ENCODE measurements around the gene ARHGAP19. TPM values are rescaled to one million over a fixed set of nuclear protein-coding genes. Genes with fewer than 3 reads are reported as not detected.
A peak's percentile ranks its signal among the peaks of the same experiment; 100 is the strongest.
"Not testable (repeated sequence)": the region's sequence is repeated elsewhere in the genome, so short reads cannot be mapped to it uniquely, and the experiment has no call there.

Gene ARHGAP19
- polyA plus RNA-seq, 3 donors, result 8.3 to 10.6 (median 10.2) TPM

GRCh38 chr10:97291357-97292096, 910 bp downstream of the ARHGAP19 start:
- peak overlapping the region; percentile 96 for H2AFZ ChIP-seq (ENCODE audit: insufficient read depth, low read depth, low read length, poor library complexity, severe bottlenecking)
- peaks cover 54% of the 10 kb centered on the region for H3K79me2 ChIP-seq (ENCODE audit: insufficient read depth, low read length)

GRCh38 chr10:97290576-97291356, 1.7 kb downstream of the ARHGAP19 start:
- not testable (repeated sequence) for H3K9me3 Mint-ChIP-seq; H3K4me3 ChIP-seq (replicated peaks in 1 of 3; ENCODE audit: low read depth in 2 of 3, low read length in 3 of 3); H3K9me3 ChIP-seq (replicated peaks in 1 of 2; ENCODE audit: control insufficient read depth in 1 of 2, insufficient read depth in 1 of 2, low read length in 2 of 2); DNase-seq; H2AFZ ChIP-seq (ENCODE audit: insufficient read depth, low read depth, low read length, poor library complexity, severe bottlenecking); H3K36me3 ChIP-seq (replicated peaks in 1 of 2; ENCODE audit: control insufficient read depth in 1 of 2, insufficient read depth in 2 of 2, low read length in 2 of 2); H3K4me2 ChIP-seq (replicated peaks; ENCODE audit: extremely low read depth, low read length, poor library complexity, severe bottlenecking); H3K9ac ChIP-seq (ENCODE audit: insufficient read depth, low read length, poor library complexity, severe bottlenecking); H3K27me3 ChIP-seq (ENCODE audit: control insufficient read depth in 2 of 2, insufficient read depth in 2 of 2, low read length in 2 of 2); H3K27ac ChIP-seq (ENCODE audit: low read depth in 1 of 2, low read length in 2 of 2); H3K4me3 Mint-ChIP-seq; H4K20me1 ChIP-seq (ENCODE audit: insufficient read depth, low read length); H3K27me3 Mint-ChIP-seq (ENCODE audit: low read depth in 3 of 3)
- H3K4me1 ChIP-seq (ENCODE audit: control insufficient read depth in 1 of 2, insufficient read depth in 2 of 2, low read length in 2 of 2), result peaks cover 12 to 13% of the 10 kb centered on the region in 2 donors
- 98% methylated on average over 8 of the region's 17 CpGs for WGBS (ENCODE audit: insufficient coverage)
- intact Hi-C loops (cut with micrococcal nuclease), result loop anchor here in 1 of 2 donors (5.0 kb wide), 1 partner anchor 42 kb away; the partner anchor contains the start of gene FRAT2
- H3K27ac Mint-ChIP-seq, result peak overlapping the region in 1 of 7 donors; percentile 79
- peaks cover 28% of the 10 kb centered on the region for H3K4me1 Mint-ChIP-seq
- peaks cover 61% of the 10 kb centered on the region for H3K79me2 ChIP-seq (ENCODE audit: insufficient read depth, low read length)
- peaks cover 10 to 28% of the 10 kb centered on the region in 2 donors for H3K36me3 Mint-ChIP-seq

More at GRCh38 chr10:97291357-97292096, 910 bp downstream of the ARHGAP19 start:
- Mint-ChIP-seq H3K4me3 (peak overlapping the region; percentile 89 to 96), H3K27ac (peak overlapping the region; percentile 86 to 94 (median 92)), H3K27me3 (ENCODE audit: low read depth in 3 of 3) (peaks cover 1 to 2% (median 2%) of the 10 kb centered on the region in 3 donors), H3K36me3 (peaks cover 7 to 25% of the 10 kb centered on the region in 2 donors), H3K9me3 (no peaks in the 10 kb centered on the region), H3K4me1 (peaks cover 22% of the 10 kb centered on the region)
- H3K4me2 ChIP-seq (replicated peaks; ENCODE audit: extremely low read depth, low read length, poor library complexity, severe bottlenecking), result peak overlapping the region; percentile 83
- H3K4me3 ChIP-seq (replicated peaks in 1 of 3; ENCODE audit: low read depth in 2 of 3, low read length in 3 of 3), result peak overlapping the region; percentile 72 to 96 (median 92)
- intact Hi-C loops (cut with micrococcal nuclease), result loop anchor here (2.0 to 5.0 kb wide), 3 partner anchors 27 to 41 kb away; partner anchors contain the start of genes FRAT1 (in 1 of the 2) and FRAT2 (in 1 of the 2)
- no peak for TF ChIP-seq CTCF (IDR thresholded peaks at IDR 0.05)
- no peaks in the 10 kb centered on the region for H3K27me3 ChIP-seq (ENCODE audit: control insufficient read depth in 2 of 2, insufficient read depth in 2 of 2, low read length in 2 of 2)
- peak overlapping the region; percentile 78 for H3K9ac ChIP-seq (ENCODE audit: insufficient read depth, low read length, poor library complexity, severe bottlenecking)
- DNase-seq, result no peak
- H3K4me1 ChIP-seq (ENCODE audit: control insufficient read depth in 1 of 2, insufficient read depth in 2 of 2, low read length in 2 of 2), result peaks cover 11 to 12% of the 10 kb centered on the region in 2 donors
- no peaks in the 10 kb centered on the region for H3K9me3 ChIP-seq (replicated peaks in 1 of 2; ENCODE audit: control insufficient read depth in 1 of 2, insufficient read depth in 1 of 2, low read length in 2 of 2)
- no peaks in the 10 kb centered on the region for H4K20me1 ChIP-seq (ENCODE audit: insufficient read depth, low read length)
- 78% methylated on average over 17 of the region's 25 CpGs for WGBS (ENCODE audit: insufficient coverage)
- H3K27ac ChIP-seq (ENCODE audit: low read depth in 1 of 2, low read length in 2 of 2), result peak overlapping the region; percentile 77 to 85
- peaks cover 8% of the 10 kb centered on the region in 2 donors for H3K36me3 ChIP-seq (replicated peaks in 1 of 2; ENCODE audit: control insufficient read depth in 1 of 2, insufficient read depth in 2 of 2, low read length in 2 of 2)

GRCh38 chr10:97290076-97290475, 2.4 kb downstream of the ARHGAP19 start:
- not testable (repeated sequence) for H2AFZ ChIP-seq (ENCODE audit: insufficient read depth, low read depth, low read length, poor library complexity, severe bottlenecking); H3K9me3 Mint-ChIP-seq; H3K27me3 Mint-ChIP-seq (ENCODE audit: low read depth in 3 of 3); H3K4me2 ChIP-seq (replicated peaks; ENCODE audit: extremely low read depth, low read length, poor library complexity, severe bottlenecking); H3K9me3 ChIP-seq (replicated peaks in 1 of 2; ENCODE audit: control insufficient read depth in 1 of 2, insufficient read depth in 1 of 2, low read length in 2 of 2); H3K4me3 Mint-ChIP-seq; H3K36me3 ChIP-seq (replicated peaks in 1 of 2; ENCODE audit: control insufficient read depth in 1 of 2, insufficient read depth in 2 of 2, low read length in 2 of 2); H3K27me3 ChIP-seq (ENCODE audit: control insufficient read depth in 2 of 2, insufficient read depth in 2 of 2, low read length in 2 of 2); H4K20me1 ChIP-seq (ENCODE audit: insufficient read depth, low read length); DNase-seq; H3K9ac ChIP-seq (ENCODE audit: insufficient read depth, low read length, poor library complexity, severe bottlenecking); H3K27ac ChIP-seq (ENCODE audit: low read depth in 1 of 2, low read length in 2 of 2); H3K4me3 ChIP-seq (replicated peaks in 1 of 3; ENCODE audit: low read depth in 2 of 3, low read length in 3 of 3)
- 99% methylated on average over 12 of the region's 13 CpGs for WGBS (ENCODE audit: insufficient coverage)
- H3K27ac Mint-ChIP-seq, result peak overlapping the region in 3 of 7 donors; percentile 10 to 70 (median 42)
- H3K4me1 ChIP-seq (ENCODE audit: control insufficient read depth in 1 of 2, insufficient read depth in 2 of 2, low read length in 2 of 2), result peaks cover 12 to 13% of the 10 kb centered on the region in 2 donors
- H3K79me2 ChIP-seq (ENCODE audit: insufficient read depth, low read length), result peaks cover 68% of the 10 kb centered on the region
- peaks cover 29% of the 10 kb centered on the region for H3K4me1 Mint-ChIP-seq
- intact Hi-C loops (cut with micrococcal nuclease), result loop anchor here in 1 of 2 donors (5.0 kb wide), 1 partner anchor 42 kb away; the partner anchor contains the start of gene FRAT2
- H3K36me3 Mint-ChIP-seq, result peaks cover 11 to 30% of the 10 kb centered on the region in 2 donors
